ENCODE data around the gene SIAE. TPM values are rescaled to one million over a fixed set of nuclear protein-coding genes. Genes with fewer than 3 reads are reported as not detected.

SIAE gene
- total and polyA plus RNA-seq, 4 donors: 6.4 to 33.9 (median 11.3) TPM

- Histone ChIP-seq H3K4me3 (ENCODE audit: low read depth in 1 of 3, low read length in 3 of 3) (no peak overlapping the region), H3K27me3 (ENCODE audit: control insufficient read depth in 4 of 4, insufficient read depth in 4 of 4, low read length in 3 of 4) (no peaks in the 10 kb centered on the region), H3K9ac (ENCODE audit: low read depth in 1 of 2, low read length in 2 of 2) (no peak overlapping the region), H3K36me3 (ENCODE audit: control insufficient read depth in 4 of 4, insufficient read depth in 3 of 4, low read depth in 1 of 4, low read length in 3 of 4) (peaks cover 0 to 3% (median 1%) of the 10 kb centered on the region in 4 donors), H3K9me3 (ENCODE audit: control insufficient read depth in 4 of 4, low read length in 3 of 4) (no peaks in the 10 kb centered on the region), H3K27ac (ENCODE audit: low read depth in 1 of 2, low read length in 2 of 2) (no peak overlapping the region), H3K4me1 (ENCODE audit: control insufficient read depth in 4 of 4, insufficient read depth in 4 of 4, low read length in 3 of 4) (peaks cover 3 to 7% (median 5%) of the 10 kb centered on the region in 4 donors)
- TF ChIP-seq JUND (IDR thresholded peaks at IDR 0.05): no peak
- no peak for TF ChIP-seq RAD21 (IDR thresholded peaks at IDR 0.05)
- no peak for TF ChIP-seq FOXA1 (IDR thresholded peaks at IDR 0.05)
- TF ChIP-seq GABPA (IDR thresholded peaks at IDR 0.05 in 1 of 2, conservative IDR thresholded peaks at IDR 0.05 in 1 of 2): no peak
- no peak for TF ChIP-seq ZBTB33 (IDR thresholded peaks at IDR 0.05)
- TF ChIP-seq REST (IDR thresholded peaks at IDR 0.05): no peak
- no peak for TF ChIP-seq EGR1 (IDR thresholded peaks at IDR 0.05; ENCODE audit: low read depth in 2 of 2)
- no peak for TF ChIP-seq MAX (IDR thresholded peaks at IDR 0.05)
- no peak for TF ChIP-seq ATF3 (IDR thresholded peaks at IDR 0.05)
- TF ChIP-seq YY1 (IDR thresholded peaks at IDR 0.05): no peak
- TF ChIP-seq NR2F2 (IDR thresholded peaks at IDR 0.05): no peak
- no peak for TF ChIP-seq CTCF (IDR thresholded peaks at IDR 0.05; ENCODE audit: low read depth, low read length, missing input control)
- no peak for TF ChIP-seq TAF1 (conservative IDR thresholded peaks at IDR 0.05)
- TF ChIP-seq FOXA2 (IDR thresholded peaks at IDR 0.05): no peak
- no peak for TF ChIP-seq HNF4A (conservative IDR thresholded peaks at IDR 0.05)
- WGBS: 89% methylated on average over 3 of the region's 3 CpGs
- DNase-seq (ENCODE audit: low spot score): no peak
Observed at GRCh38 chr11:124646148-124646547, 27.4 kb downstream of the SIAE start.
